GM21526 (cell line): ENCODE results near the gene BCL11A.

Source experiments
- ATAC-seq: cut with Tn5 transposase; IDR thresholded peaks from one replicate; pipeline ENCODE4 v1.9.1; 2021; ENCODE audit warnings: moderate library complexity; ENCODE audit not compliant: unreplicated experiment, low FRiP score

BCL11A gene

GRCh38 chr2:60472041-60472440 is 81.4 kb downstream of the BCL11A start:
- ATAC-seq, result no peak

DNA sequence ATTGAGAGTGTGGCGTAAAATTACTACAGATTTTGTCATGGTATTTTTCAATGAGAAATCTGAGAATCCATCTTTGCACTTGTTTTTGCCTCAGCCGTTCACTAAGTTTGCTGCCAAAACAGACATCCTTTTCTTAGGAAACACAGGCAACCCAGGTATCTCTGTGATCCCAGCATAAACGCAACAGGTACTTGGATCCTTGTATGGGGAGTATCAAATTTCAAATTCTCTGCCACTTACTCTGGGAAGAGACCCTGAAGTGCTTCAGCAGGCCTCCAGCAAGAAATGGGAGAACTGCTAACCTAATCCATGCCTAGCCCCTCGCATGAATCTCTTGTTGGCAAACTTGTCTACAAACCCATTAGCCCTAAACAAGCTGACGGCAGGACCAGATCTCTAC is 83.1 kb downstream of the BCL11A start:
- ATAC-seq, result no peak

GRCh38 chr2:60469536-60470317 is 83.7 kb downstream of the BCL11A start:
- ATAC-seq, result no peak

DNA sequence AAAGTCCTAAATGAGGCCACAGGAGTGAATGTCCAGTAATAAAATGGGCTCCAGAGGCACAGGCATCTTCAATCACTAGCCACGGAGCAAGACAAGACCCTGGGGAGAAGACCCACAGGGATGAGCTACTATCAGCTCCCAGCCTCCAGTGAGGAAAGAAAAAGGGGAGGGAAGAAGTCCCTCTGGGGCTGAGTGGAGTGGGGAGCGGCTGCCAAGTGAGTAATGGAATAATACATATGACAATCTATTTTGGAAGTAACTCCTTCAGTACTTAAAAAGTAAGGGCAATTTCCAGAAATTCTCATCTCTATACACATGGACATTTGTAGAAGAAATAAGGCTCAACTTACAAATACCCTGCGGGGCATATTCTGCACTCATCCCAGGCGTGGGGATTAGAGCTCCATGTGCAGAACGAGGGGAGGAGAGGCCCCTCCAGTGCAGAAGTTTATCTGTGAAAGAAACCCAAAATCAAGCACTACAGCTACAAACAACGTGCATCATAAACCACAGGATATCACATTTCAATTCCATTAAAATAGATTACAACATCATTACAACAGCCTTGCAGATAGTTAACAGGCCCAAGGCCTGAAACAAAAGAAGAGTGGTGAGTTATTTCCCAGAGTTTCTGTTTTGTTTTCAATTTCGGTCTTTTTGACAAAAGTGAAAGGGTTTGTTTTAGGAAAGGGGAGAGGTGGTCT is 84.9 kb downstream of the BCL11A start:
- ATAC-seq, result no peak

DNA sequence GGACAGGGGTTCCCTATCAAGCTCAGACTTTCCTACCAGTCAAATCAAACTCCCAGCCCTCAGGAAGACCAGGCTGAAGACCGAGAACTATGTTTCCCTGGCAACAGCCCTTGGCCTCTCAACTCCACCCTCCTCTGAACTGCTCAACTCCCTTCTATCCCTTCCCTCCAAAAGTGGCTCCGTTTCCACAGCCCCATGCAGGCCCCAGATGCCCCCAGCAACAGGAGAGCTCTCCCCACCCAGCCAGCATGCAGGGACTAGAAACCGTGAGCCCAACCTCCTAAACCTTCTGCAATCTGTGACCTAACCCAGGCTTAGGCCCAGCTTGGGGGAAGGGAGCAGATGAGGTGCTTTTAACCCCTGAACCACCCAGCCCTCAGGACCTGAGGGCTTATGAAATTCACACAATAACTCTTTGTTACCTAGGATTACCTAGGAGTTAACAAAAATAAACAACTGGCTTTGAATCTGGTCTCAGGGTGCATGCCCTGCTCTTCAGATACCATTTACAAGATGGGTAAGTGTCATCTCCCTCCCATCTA is 87.2 kb downstream of the BCL11A start:
- ATAC-seq, result no peak

DNA sequence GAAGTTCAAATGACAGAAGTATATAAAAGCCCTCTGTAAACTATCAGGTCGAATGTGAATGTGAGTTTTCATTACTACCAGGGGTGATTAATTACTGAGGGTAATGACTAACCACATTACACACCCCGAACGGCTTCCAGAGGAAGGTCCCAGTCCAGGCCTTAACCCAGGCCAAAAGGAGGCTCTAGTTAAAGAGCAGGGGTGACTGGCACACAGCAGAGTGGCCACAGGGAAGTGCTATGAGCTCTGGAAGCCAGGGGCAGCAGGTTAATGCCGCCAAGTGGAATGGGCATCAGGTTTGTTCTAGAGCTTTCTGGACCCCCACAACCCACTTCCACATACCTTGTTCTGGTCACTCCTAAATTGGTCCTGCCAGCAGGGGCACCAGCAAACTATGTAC is 87.7 kb downstream of the BCL11A start:
- no peak for ATAC-seq

DNA sequence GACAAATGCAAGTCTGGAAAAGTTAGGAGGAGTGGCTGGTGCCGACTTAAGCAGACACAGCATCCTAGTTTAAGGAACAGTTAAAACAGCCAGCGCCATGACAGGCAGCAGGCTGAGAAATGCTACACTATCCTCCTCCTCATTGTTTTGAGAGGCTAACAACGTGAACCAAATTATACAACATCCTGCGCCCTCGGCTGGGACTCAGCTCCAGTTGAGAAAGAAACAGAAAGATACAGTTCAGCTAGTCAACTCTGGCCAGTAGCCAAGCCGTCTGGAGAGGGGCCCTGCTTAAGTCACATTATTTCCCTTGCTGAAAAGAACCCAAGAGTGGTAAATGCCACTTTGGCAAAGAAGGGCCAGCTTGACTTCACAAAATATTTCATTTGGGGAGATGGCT is 90.2 kb downstream of the BCL11A start:
- no peak for ATAC-seq

DNA sequence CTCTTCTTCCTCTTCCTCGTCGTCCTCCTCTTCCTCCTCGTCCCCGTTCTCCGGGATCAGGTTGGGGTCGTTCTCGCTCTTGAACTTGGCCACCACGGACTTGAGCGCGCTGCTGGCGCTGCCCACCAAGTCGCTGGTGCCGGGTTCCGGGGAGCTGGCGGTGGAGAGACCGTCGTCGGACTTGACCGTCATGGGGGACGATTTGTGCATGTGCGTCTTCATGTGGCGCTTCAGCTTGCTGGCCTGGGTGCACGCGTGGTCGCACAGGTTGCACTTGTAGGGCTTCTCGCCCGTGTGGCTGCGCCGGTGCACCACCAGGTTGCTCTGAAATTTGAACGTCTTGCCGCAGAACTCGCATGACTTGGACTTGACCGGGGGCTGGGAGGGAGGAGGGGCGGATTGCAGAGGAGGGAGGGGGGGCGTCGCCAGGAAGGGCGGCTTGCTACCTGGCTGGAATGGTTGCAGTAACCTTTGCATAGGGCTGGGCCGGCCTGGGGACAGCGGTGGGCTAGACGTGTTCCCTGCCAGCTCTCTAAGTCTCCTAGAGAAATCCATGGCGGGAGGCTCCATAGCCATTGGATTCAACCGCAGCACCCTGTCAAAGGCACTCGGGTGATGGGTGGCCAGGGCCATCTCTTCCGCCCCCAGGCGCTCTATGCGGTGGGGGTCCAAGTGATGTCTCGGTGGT is 91.9 kb downstream of the BCL11A start:
- no peak for ATAC-seq

DNA sequence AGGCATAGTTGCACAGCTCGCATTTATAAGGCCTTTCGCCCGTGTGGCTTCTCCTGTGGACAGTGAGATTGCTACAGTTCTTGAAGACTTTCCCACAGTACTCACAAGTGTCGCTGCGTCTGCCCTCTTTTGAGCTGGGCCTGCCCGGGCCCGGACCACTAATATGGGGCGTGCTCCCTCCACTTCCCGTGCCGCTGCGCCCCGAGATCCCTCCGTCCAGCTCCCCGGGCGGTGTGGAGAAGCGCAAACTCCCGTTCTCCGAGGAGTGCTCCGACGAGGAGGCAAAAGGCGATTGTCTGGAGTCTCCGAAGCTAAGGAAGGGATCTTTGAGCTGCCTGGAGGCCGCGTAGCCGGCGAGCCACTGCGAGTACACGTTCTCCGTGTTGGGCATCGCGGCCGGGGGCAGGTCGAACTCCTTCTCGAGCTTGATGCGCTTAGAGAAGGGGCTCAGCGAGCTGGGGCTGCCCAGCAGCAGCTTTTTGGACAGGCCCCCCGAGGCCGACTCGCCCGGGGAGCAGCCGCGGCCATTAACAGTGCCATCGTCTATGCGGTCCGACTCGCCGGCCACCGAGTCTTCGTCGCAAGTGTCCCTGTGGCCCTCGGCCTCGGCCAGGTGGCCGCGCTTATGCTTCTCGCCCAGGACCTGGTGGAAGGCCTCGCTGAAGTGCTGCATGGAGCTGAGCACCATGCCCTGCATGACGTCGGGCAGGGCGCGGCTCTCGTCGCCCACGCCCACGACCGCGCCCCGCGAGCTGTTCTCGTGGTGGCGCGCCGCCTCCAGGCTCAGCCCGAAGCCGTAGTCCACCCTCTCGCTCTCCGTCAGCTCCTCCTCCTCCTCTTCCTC is 92.7 kb downstream of the BCL11A start:
- ATAC-seq, result no peak

GRCh38 chr2:60459851-60460250 is 93.6 kb downstream of the BCL11A start:
- ATAC-seq, result no peak

GRCh38 chr2:60456115-60456770 is 97.2 kb downstream of the BCL11A start:
- no peak for ATAC-seq

DNA sequence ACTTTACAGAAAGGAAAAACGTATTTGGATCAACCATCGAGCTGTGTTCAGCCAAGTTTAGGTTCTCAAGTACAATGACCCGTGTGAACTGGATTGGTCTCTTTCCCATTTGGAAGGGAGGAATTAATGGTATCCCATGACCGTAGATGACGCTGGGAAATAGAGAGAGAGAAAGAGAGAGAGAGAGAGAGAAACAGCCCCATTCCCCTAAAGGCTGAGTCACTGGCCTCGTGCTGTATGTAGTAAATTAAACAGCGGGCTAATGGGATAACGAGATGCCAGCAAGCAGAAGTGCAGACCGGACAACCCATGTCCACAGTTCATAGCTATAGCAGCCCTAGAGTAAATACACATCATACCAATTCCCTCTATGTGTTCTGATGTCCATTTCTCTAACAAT is 99.6 kb downstream of the BCL11A start:
- ATAC-seq, result no peak

- no peak for ATAC-seq
Observed at GRCh38 chr2:60453301-60453700, 100.2 kb downstream of the BCL11A start.

GRCh38 chr2:60450488-60450887 is 103.0 kb downstream of the BCL11A start:
- ATAC-seq, result no peak

GRCh38 chr2:60447943-60448342 is 105.5 kb downstream of the BCL11A start:
- no peak for ATAC-seq

DNA sequence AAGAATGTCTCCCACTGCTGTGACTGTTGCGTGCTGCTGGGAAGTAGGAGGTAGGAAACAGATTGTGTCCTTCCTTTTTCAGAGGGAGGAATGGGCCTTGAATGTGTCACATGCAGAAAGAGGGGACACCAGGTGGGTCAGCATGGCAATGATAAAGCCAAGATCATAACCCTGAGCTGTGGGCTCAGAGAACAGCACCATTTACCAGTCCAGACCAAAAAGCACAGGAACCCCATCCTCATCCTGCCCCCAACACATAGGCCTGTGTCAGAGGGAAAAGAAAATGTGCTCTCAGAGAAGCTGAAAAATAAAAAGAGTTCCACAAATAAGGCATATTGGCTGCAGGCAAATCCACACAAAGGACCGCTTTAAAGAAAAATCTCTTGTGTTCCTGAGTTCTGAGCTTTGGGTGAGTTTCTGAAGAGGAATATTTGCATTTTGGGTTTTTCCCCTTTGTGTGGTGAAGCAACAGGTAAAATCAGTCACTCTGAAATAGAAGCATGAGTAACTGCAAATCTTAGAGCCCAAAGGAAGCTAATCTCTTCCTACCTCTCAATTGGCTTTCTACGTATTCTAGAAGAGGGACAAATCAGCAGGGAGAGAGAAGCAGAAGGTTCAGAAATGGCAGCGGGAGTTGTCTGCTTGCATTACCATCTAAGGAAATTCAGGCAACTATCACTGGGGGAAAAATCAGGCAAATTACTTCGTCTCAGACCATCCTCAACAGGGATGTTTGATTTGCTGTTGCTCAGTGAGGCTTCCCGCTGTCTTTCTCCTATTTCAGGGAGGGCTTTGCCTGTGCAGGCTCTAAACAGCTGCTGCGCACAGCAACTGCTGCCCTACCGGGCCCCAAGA is 106.8 kb downstream of the BCL11A start:
- ATAC-seq, result peak; percentile 81

DNA sequence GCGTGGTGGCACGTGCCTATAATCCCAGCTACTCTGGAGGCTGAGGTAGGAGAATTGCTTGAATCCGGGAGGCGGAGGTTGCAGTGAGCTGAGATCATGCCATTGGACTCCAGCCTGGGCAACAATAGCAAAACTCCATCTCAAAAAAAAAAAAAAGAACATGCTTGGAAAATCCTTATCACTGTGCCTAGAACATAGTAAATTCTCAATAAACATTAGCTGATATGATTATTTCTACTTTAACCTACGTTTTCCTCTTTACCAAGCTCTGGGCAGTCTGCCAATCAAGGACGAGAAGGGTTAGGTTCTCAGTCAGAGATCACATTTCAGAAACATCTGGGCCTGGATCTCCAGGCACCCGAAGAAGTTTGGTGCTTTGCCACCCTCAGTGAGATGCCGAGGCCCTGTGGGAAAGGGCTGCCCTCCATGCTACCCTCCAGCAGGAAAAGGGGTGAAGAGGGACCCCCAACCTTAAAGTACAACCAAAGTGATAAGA is 107.7 kb downstream of the BCL11A start:
- ATAC-seq, result no peak

DNA sequence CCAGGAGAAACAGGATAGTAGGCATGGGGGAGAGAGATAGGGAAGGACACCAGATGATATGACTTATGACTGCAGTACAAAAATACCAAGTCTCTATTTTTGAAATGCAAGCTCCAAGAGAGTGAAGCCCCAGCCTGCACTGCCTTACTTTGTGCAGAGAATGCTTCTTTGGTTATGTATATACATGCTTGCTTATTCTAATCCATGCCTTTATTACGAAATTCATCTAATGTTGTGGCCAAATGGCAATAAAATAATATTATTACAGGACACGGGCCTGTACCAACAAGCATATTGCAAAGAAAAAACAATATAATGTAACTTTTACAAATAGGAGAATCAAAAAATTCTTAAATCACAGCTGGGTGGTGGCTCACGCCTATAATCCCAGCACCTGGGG is 110.8 kb downstream of the BCL11A start:
- ATAC-seq, result no peak

GRCh38 chr2:60441800-60442199 is 111.7 kb downstream of the BCL11A start:
- no peak for ATAC-seq
